HG03280 (cell line): ENCODE measurements around the gene SUPT20H.

ENCODE experiments used
- ATAC-seq: cut with Tn5 transposase; IDR thresholded peaks from one replicate; pipeline ENCODE4 v1.9.1; 2021; ENCODE audit warnings: mild to moderate bottlenecking, moderate library complexity; ENCODE audit not compliant: unreplicated experiment

The SUPT20H gene

GRCh38 chr13:37058910-37059847 is at the start of gene SUPT20H:
SUPT20H (minus strand) TSS chr13:37059688; CDS start chr13:37051490, 8,198 bp downstream.
- ATAC-seq, result peak; percentile 98

- no peak for ATAC-seq
These were observed 49.7 kb upstream of the SUPT20H start for GRCh38 chr13:37109051-37109678.

GRCh38 chr13:37107868-37108267 is 48.4 kb upstream of the SUPT20H start:
- no peak for ATAC-seq

- ATAC-seq, result no peak
These were observed 48.0 kb upstream of the SUPT20H start for GRCh38 chr13:37107456-37107855.

GRCh38 chr13:37106642-37107041 is 47.2 kb upstream of the SUPT20H start:
- no peak for ATAC-seq

GRCh38 chr13:37105251-37105714 is 45.8 kb upstream of the SUPT20H start, which contains the start of gene CSNK1A1L:
CSNK1A1L (minus strand) TSS chr13:37105664; CDS start chr13:37105256, 408 bp downstream.
- no peak for ATAC-seq

GRCh38 chr13:37102896-37103295 is 43.4 kb upstream of the SUPT20H start:
- ATAC-seq, result no peak

- ATAC-seq, result no peak
These were observed 41.7 kb upstream of the SUPT20H start for GRCh38 chr13:37101201-37101600.

GRCh38 chr13:37100731-37101130 is 41.2 kb upstream of the SUPT20H start:
- no peak for ATAC-seq

- ATAC-seq, result no peak
These were observed 37.6 kb upstream of the SUPT20H start for GRCh38 chr13:37097076-37097475.

- no peak for ATAC-seq
These were observed 35.4 kb upstream of the SUPT20H start for GRCh38 chr13:37094840-37095239.

- no peak for ATAC-seq
These were observed 34.6 kb upstream of the SUPT20H start for GRCh38 chr13:37094099-37094498.

GRCh38 chr13:37091835-37092234 is 32.3 kb upstream of the SUPT20H start:
- no peak for ATAC-seq

GRCh38 chr13:37090912-37091311 is 31.4 kb upstream of the SUPT20H start:
- ATAC-seq, result no peak

- no peak for ATAC-seq
These were observed 30.0 kb upstream of the SUPT20H start for GRCh38 chr13:37089495-37089894.

- no peak for ATAC-seq
These were observed 28.0 kb upstream of the SUPT20H start for GRCh38 chr13:37087486-37087885.

GRCh38 chr13:37085606-37086005 is 26.1 kb upstream of the SUPT20H start:
- no peak for ATAC-seq

- ATAC-seq, result no peak
These were observed 17.3 kb upstream of the SUPT20H start for GRCh38 chr13:37076818-37077217.

GRCh38 chr13:37075164-37075563 is 15.7 kb upstream of the SUPT20H start:
- no peak for ATAC-seq

GRCh38 chr13:37074703-37075102 is 15.2 kb upstream of the SUPT20H start:
- ATAC-seq, result no peak

GRCh38 chr13:37072024-37072423 is 12.5 kb upstream of the SUPT20H start:
- no peak for ATAC-seq

GRCh38 chr13:37070956-37071355 is 11.5 kb upstream of the SUPT20H start:
- ATAC-seq, result no peak
